HepG2 (cell line): ENCODE measurements around the gene FAM53B. TPM values are rescaled to one million over a fixed set of nuclear protein-coding genes. Genes with fewer than 3 reads are reported as not detected.

Experiments used
- ATF1 ChIP-seq: IDR thresholded peaks from 2 replicates; pipeline ENCODE4 v1.6.1; 2016; ENCODE audit warnings: mild to moderate bottlenecking, control low read depth
- ATRX ChIP-seq: sonication (generic); formaldehyde crosslinking; IDR thresholded peaks from 2 replicates; pipeline ENCODE4 v1.4.0; 2020; ENCODE audit warnings: missing genetic modification reagents, borderline replicate concordance
- DMAP1 ChIP-seq: IDR thresholded peaks from 2 replicates; pipeline ENCODE4 v1.6.1; 2016
- ELF1 ChIP-seq: sonication (generic); formaldehyde crosslinking; IDR thresholded peaks from 2 replicates; pipeline ENCODE4 v1.4.0; 2020; ENCODE audit warnings: missing genetic modification reagents
- GABPB1 ChIP-seq: IDR thresholded peaks from 2 replicates; pipeline ENCODE4 v1.6.1; 2016; ENCODE audit warnings: mild to moderate bottlenecking, missing genetic modification reagents, moderate library complexity, missing compliant biosample characterization
- HDAC6 ChIP-seq: fragments of 200-600 bp; sonication (generic); IDR thresholded peaks from 2 replicates; pipeline ENCODE4 v1.7.0; 2017; ENCODE audit warnings: mild to moderate bottlenecking, antibody characterized with exemption, low read length, low read depth
- HINFP ChIP-seq: sonication (generic); formaldehyde crosslinking; IDR thresholded peaks from 2 replicates; pipeline ENCODE4 v1.4.0; 2020; ENCODE audit warnings: low read depth, mild to moderate bottlenecking, missing genetic modification reagents
- JARID2 ChIP-seq: sonication (generic); formaldehyde crosslinking; IDR thresholded peaks from 2 replicates; pipeline ENCODE4 v1.8.1; 2023; ENCODE audit warnings: missing genetic modification reagents, inconsistent platforms; ENCODE audit not compliant: insufficient replicate concordance
- KMT2A ChIP-seq: sonication (generic); formaldehyde crosslinking; IDR thresholded peaks from 2 replicates; pipeline ENCODE4 v1.4.0; 2020; ENCODE audit warnings: missing genetic modification reagents
- LCORL ChIP-seq, 2 experiments: fragments of 450-650 bp in 1 of 2; sonication (generic) in 1 of 2; formaldehyde crosslinking in 1 of 2; IDR thresholded peaks; 2 replicates each; pipeline versions ENCODE4 v1.5.0 to v1.6.1; 2017 to 2020; ENCODE audit warnings: antibody characterized with exemption in 1 of 2, missing genetic modification reagents in 1 of 2
- PCBP2 ChIP-seq: fragments of 200-400 bp; formaldehyde crosslinking; optimal IDR thresholded peaks from 2 replicates; pipeline ENCODE3; 2018; ENCODE audit warnings: low read length, low read depth; ENCODE audit not compliant: poor library complexity, severe bottlenecking
- TMF1 ChIP-seq: sonication (generic); formaldehyde crosslinking; IDR thresholded peaks from 2 replicates; pipeline ENCODE4 v1.8.1; 2022; ENCODE audit warnings: low read depth, missing genetic modification reagents
- ZBTB39 ChIP-seq: sonication (generic); formaldehyde crosslinking; IDR thresholded peaks from 2 replicates; pipeline ENCODE4 v1.5.0; 2020; ENCODE audit warnings: missing genetic modification reagents
- ZFY ChIP-seq: sonication (generic); formaldehyde crosslinking; IDR thresholded peaks from 2 replicates; pipeline ENCODE4 v1.4.0; 2020; ENCODE audit warnings: missing genetic modification reagents
- ZNF382 ChIP-seq: sonication (generic); formaldehyde crosslinking; IDR thresholded peaks from 2 replicates; pipeline ENCODE4 v1.5.0; 2020; ENCODE audit warnings: missing genetic modification reagents, mild to moderate bottlenecking, borderline replicate concordance
- ZSCAN31 ChIP-seq: sonication (generic); formaldehyde crosslinking; IDR thresholded peaks from 2 replicates; pipeline ENCODE4 v1.5.0; 2020; ENCODE audit warnings: low read depth, mild to moderate bottlenecking, missing genetic modification reagents
- polyA plus RNA-seq, 8 experiments: library from polyadenylated mRNA; depleted of rRNA in 3 of 8; stranded (reverse) in 7 of 8; unstranded in 1 of 8; fragments of >200 nt; fragmentation: Illumina TruSeq in 4 of 8; extraction: Trizol in 4 of 8; gene quantifications; 2 replicates each; pipeline versions ENCODE4 v1.2.1 to v1.2.3, GENCODE V29; 2011 to 2016; ENCODE audit warnings: low read depth in 4 of 8, missing spikeins in 1 of 8, mixed read lengths in 1 of 8; ENCODE audit not compliant: insufficient read depth in 1 of 8
- total RNA-seq, 5 experiments: library from RNA; depleted of rRNA; stranded (reverse); fragments of >200 nt; fragmentation: Illumina TruSeq; extraction: Trizol; gene quantifications; 2 replicates each; pipeline ENCODE4 v1.2.3, GENCODE V29; 2016; ENCODE audit warnings: low read depth in 1 of 5
- TF ChIP-seq, protein P1 (sequence below): sonication (generic); formaldehyde crosslinking; IDR thresholded peaks from 2 replicates; pipeline ENCODE4 v1.4.0; 2020; ENCODE audit warnings: mild to moderate bottlenecking, missing genetic modification reagents

Gene FAM53B
- total and polyA plus RNA-seq, 2 of the 13 experiments (the other 11 are each of a cell fraction or from before 2014, with no cell fraction given), result 6.4 to 19.3 TPM

GRCh38 chr10:124744102-124745050, at the start of gene FAM53B (continued):
- TF ChIP-seq HDAC6, result no peak
- no peak for TF ChIP-seq LCORL (IDR thresholded peaks at IDR 0.05)
- 0 out of 2 replicates have a peak, but pooled peaks have one; percentile 18 for TF ChIP-seq LCORL (CRISPR knock-in tag; IDR thresholded peaks at IDR 0.05)
- TF ChIP-seq ZFY (CRISPR knock-in tag), result peak; percentile 45; the same call in 1 of the 2 replicates
- TF ChIP-seq GABPB1 (CRISPR knock-in tag), result peak; percentile 53; the same call in 1 of the 2 replicates
- TF ChIP-seq ZBTB39 (CRISPR knock-in tag), result no peak
- TF ChIP-seq KMT2A (CRISPR knock-in tag), result 0 out of 2 replicates have a peak, but pooled peaks have one; percentile 47
- TF ChIP-seq TMF1, result no peak
- TF ChIP-seq DMAP1 (CRISPR knock-in tag), result 0 out of 2 replicates have a peak, but pooled peaks have one; percentile 25
- TF ChIP-seq PCBP2, result no peak
- no peak for TF ChIP-seq ATRX (CRISPR knock-in tag)
- no peak for TF ChIP-seq ZNF382 (CRISPR knock-in tag)
- TF ChIP-seq JARID2 (CRISPR knock-in tag), result no peak
- TF ChIP-seq ATF1 (CRISPR knock-in tag), result no peak
- TF ChIP-seq, protein P1, sequence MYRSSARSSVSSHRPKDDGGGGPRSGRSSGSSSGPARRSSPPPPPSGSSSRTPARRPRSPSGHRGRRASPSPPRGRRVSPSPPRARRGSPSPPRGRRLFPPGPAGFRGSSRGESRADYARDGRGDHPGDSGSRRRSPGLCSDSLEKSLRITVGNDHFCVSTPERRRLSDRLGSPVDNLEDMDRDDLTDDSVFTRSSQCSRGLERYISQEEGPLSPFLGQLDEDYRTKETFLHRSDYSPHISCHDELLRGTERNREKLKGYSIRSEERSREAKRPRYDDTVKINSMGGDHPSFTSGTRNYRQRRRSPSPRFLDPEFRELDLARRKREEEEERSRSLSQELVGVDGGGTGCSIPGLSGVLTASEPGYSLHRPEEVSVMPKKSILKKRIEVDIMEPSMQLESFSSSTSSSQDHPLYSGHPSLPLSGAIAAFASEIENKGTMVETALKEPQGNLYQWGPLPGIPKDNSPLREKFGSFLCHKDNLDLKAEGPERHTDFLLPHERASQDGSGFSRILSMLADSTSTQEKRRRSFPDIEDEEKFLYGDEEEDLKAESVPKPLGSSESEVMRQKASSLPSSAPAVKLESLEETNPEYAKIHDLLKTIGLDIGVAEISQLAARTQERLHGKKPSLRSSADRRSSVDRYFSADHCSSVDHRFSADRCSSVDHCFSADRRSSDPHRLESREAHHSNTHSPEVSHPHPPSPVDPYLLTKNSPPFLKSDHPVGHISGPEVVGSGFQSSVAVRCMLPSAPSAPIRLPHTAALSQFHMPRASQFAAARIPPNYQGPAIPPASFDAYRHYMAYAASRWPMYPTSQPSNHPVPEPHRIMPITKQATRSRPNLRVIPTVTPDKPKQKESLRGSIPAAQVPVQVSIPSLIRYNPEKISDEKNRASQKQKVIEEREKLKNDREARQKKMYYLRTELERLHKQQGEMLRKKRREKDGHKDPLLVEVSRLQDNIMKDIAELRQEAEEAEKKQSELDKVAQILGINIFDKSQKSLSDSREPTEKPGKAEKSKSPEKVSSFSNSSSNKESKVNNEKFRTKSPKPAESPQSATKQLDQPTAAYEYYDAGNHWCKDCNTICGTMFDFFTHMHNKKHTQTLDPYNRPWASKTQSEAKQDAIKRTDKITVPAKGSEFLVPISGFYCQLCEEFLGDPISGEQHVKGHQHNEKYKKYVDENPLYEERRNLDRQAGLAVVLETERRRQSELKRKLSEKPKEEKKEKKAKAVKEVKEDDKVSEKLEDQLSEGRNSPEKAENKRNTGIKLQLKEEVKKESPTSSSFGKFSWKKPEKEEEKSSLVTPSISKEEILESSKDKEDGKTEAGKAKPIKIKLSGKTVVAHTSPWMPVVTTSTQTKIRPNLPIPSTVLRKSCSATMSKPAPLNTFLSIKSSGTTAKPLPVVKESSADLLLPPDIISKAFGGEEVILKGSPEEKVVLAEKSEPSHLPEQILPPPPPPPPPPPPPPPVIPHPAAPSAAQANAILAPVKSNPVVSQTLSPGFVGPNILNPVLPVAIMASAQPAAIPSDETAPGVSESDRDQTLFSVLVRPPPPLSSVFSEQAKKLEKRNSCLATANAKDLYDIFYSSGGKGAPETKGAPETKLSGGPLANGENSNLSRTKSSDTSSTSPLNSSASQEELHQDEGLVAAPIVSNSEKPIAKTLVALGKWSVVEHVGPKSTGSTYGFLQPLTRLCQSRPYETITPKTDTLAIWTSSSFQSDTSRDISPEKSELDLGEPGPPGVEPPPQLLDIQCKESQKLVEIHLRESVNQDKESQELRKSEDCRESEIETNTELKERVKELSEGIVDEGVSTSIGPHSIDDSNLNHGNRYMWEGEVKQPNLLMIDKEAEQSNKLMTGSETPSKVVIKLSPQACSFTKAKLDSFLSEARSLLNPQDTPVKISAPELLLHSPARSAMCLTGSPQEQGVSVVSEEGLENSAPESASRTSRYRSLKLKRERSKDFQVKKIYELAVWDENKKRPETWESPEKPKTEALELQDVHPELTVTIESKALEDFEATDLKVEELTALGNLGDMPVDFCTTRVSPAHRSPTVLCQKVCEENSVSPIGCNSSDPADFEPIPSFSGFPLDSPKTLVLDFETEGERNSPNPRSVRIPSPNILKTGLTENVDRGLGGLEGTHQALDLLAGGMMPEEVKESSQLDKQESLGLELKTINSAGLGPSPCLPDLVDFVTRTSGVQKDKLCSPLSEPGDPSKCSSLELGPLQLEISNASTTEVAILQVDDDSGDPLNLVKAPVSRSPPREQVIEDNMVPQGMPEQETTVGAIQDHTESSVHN (CRISPR knock-in tag), result no peak
- TF ChIP-seq ZSCAN31 (CRISPR knock-in tag), result peak; percentile 52
- peak; percentile 80 for TF ChIP-seq ELF1 (CRISPR knock-in tag)
- TF ChIP-seq HINFP (CRISPR knock-in tag), result no peak
